K562 (cell line): ENCODE results near the gene RHBG. TPM values are rescaled to one million over a fixed set of nuclear protein-coding genes. Genes with fewer than 3 reads are reported as not detected.
A peak's percentile ranks its signal among the peaks of the same experiment; 100 is the strongest.

Experiments used
- ATAC-seq: fragments of 200-7000 bp; cut with Tn5 transposase; 3 replicates; pipeline ENCODE4 v1.9.1; 2020; ENCODE audit warnings: moderate library complexity
- BruUV-seq: library from RNA; stranded (reverse); fragments of 400-500 nt; replicated peaks from 2 replicates; lab custom pipeline; 2021; lab: Mats Ljungman, UMichigan
- CTCF ChIA-PET: fragments of 300-600 bp; formaldehyde crosslinking; extraction: SDS; loops from one replicate; lab custom pipeline; 2021; ENCODE audit warnings: low intra/inter-chr PET ratio; lab: Yijun Ruan, JAX
- POLR2A ChIA-PET: fragments of 300-600, 350-650 bp; sonication (Branson Sonifier 250); formaldehyde crosslinking; extraction: SDS; loops from one replicate; lab custom pipeline; 2021; ENCODE audit warnings: antibody characterized with exemption, inconsistent platforms; lab: Yijun Ruan, JAX
- DNase-seq, 4 experiments: peaks; one replicate each; pipeline versions ENCODE4 v3.0.0 to v3.0.0-alpha.2; 2011 to 2018; ENCODE audit warnings: low spot score in 3 of 4, mixed read lengths in 3 of 4; ENCODE audit errors: extremely low read depth in 1 of 4
- FAIRE-seq: peaks from 2 replicates; lab custom pipeline; 2011; peaks lifted over from hg19 to GRCh38; lab: Jason Lieb, UNC
- H2AFZ ChIP-seq: 2 replicates; pipeline ENCODE4 v1.6.0; 2011; ENCODE audit warnings: low read depth, low read length, control low read depth, inconsistent platforms
- H3K27ac ChIP-seq: fragments of 200-600 bp; 3 replicates; pipeline ENCODE4 v1.8.0; 2011; ENCODE audit warnings: low read depth, mild to moderate bottlenecking, control low read depth, inconsistent platforms, low read length, moderate library complexity, mixed read lengths; ENCODE audit errors: extremely low read depth
- H3K27me3 ChIP-seq, 2 experiments: fragments of 300-600 bp in 1 of 2; 2 replicates in 1 of 2; 3 replicates in 1 of 2; pipeline versions ENCODE4 v1.6.0 to v1.8.0; 2011; ENCODE audit warnings: inconsistent platforms in 2 of 2, low read length in 2 of 2, mild to moderate bottlenecking in 1 of 2, mixed read lengths in 1 of 2, moderate library complexity in 1 of 2; ENCODE audit not compliant: control insufficient read depth in 2 of 2, insufficient read depth in 2 of 2
- H3K36me3 ChIP-seq: fragments of 300-600 bp; 3 replicates; pipeline ENCODE4 v1.8.0; 2011; ENCODE audit warnings: mild to moderate bottlenecking, low read length, inconsistent platforms; ENCODE audit not compliant: control insufficient read depth, insufficient read depth
- H3K4me1 ChIP-seq, 2 experiments: fragments of 200-600 bp in 1 of 2; replicated peaks in 1 of 2; 2 replicates in 1 of 2; 3 replicates in 1 of 2; pipeline versions ENCODE4 v1.5.1 to v1.8.0; 2011; ENCODE audit warnings: inconsistent platforms in 2 of 2, low read length in 2 of 2, mild to moderate bottlenecking in 1 of 2, mixed read lengths in 1 of 2, moderate library complexity in 1 of 2; ENCODE audit not compliant: control insufficient read depth in 2 of 2, insufficient read depth in 2 of 2
- H3K4me2 ChIP-seq: 2 replicates; pipeline ENCODE4 v1.6.1; 2011; ENCODE audit warnings: low read length, control low read depth, inconsistent platforms, mixed read lengths; ENCODE audit not compliant: insufficient read depth
- H3K4me3 ChIP-seq: fragments of 200-600 bp; sonication (generic), shearing (Covaris generic); 2 replicates; pipeline ENCODE4 v1.5.1; 2016; ENCODE audit warnings: control low read depth, inconsistent platforms
- H3K79me2 ChIP-seq: fragments of 200-600 bp; 3 replicates; pipeline ENCODE4 v1.8.0; 2011; ENCODE audit warnings: low read length, inconsistent platforms; ENCODE audit not compliant: control insufficient read depth, insufficient read depth
- H3K9ac ChIP-seq, 2 experiments: 2 replicates each; pipeline versions ENCODE4 v1.6.0 to v1.6.1; 2011; ENCODE audit warnings: low read depth in 2 of 2, low read length in 2 of 2, control low read depth in 1 of 2, inconsistent platforms in 1 of 2, mild to moderate bottlenecking in 1 of 2, mixed read lengths in 1 of 2; ENCODE audit not compliant: insufficient read depth in 1 of 2
- H3K9me1 ChIP-seq: one replicate; pipeline ENCODE4 v1.6.0; 2011; ENCODE audit warnings: inconsistent platforms, mild to moderate bottlenecking, low read length, moderate library complexity; ENCODE audit not compliant: control insufficient read depth, insufficient read depth
- H3K9me3 ChIP-seq: replicated peaks from 2 replicates; pipeline ENCODE4 v1.5.1; 2011; ENCODE audit warnings: low read depth, low read length, inconsistent platforms; ENCODE audit not compliant: control insufficient read depth, insufficient read depth
- H4K20me1 ChIP-seq: replicated peaks from 2 replicates; pipeline ENCODE4 v1.6.1; 2011; ENCODE audit warnings: low read length, inconsistent platforms, mixed read lengths; ENCODE audit not compliant: control insufficient read depth, insufficient read depth
- ATF4 ChIP-seq: fragments of 450-650 bp; formaldehyde crosslinking; IDR thresholded peaks from 2 replicates; pipeline ENCODE4 v1.4.0; 2022; ENCODE audit warnings: mild to moderate bottlenecking, moderate library complexity
- BCLAF1 ChIP-seq, 2 experiments: fragments of 450-650 bp in 1 of 2; IDR thresholded peaks; 2 replicates each; pipeline ENCODE4 v1.6.1; 2011 to 2017; ENCODE audit warnings: low read depth in 2 of 2, antibody characterized with exemption in 1 of 2, borderline replicate concordance in 1 of 2, low read length in 1 of 2, mild to moderate bottlenecking in 1 of 2, mixed read lengths in 1 of 2; ENCODE audit not compliant: control insufficient read depth in 1 of 2
- CBX8 ChIP-seq: fragments of 200-600 bp; sonication (generic); IDR thresholded peaks from 2 replicates; pipeline ENCODE4 v1.6.1; 2012; ENCODE audit warnings: borderline replicate concordance, mixed run types, low read depth, mild to moderate bottlenecking, moderate library complexity, mixed read lengths, low read length, control low read depth, inconsistent platforms; ENCODE audit not compliant: poor library complexity, severe bottlenecking; ENCODE audit errors: extremely low read depth
- NR2C2 ChIP-seq, 2 experiments: fragments of 200-800 bp in 1 of 2; sonication (Bioruptor generic) in 1 of 2; sonication (generic) in 1 of 2; formaldehyde crosslinking in 1 of 2; IDR thresholded peaks; 2 replicates each; pipeline versions ENCODE4 v1.6.1 to v1.8.0; 2016 to 2022; ENCODE audit warnings: mild to moderate bottlenecking in 1 of 2, missing compliant biosample characterization in 1 of 2, missing genetic modification characterization in 1 of 2, missing genetic modification reagents in 1 of 2
- POLR2AphosphoS2 ChIP-seq: IDR thresholded peaks from 2 replicates; pipeline ENCODE4 v1.6.1; 2012; ENCODE audit warnings: low read length, improper control_type of control experiment
- SIN3B ChIP-seq: fragments of 450-650 bp; IDR thresholded peaks from 2 replicates; pipeline ENCODE4 v1.6.1; 2017; ENCODE audit warnings: low read depth, mild to moderate bottlenecking, moderate library complexity
- SMAD2 ChIP-seq: fragments of 150-350 bp; IDR thresholded peaks from 2 replicates; pipeline ENCODE4 v1.6.1; 2014; ENCODE audit warnings: low read depth, mild to moderate bottlenecking, low read length
- TSC22D4 ChIP-seq: fragments of 450-650 bp; IDR thresholded peaks from 2 replicates; pipeline ENCODE4 v1.6.1; 2016; ENCODE audit warnings: missing genetic modification characterization, missing biosample characterization, control low read depth
- ZBED1 ChIP-seq: IDR thresholded peaks from 2 replicates; pipeline ENCODE4 v1.6.1; 2014
- ZNF57 ChIP-seq: fragments of 450-650 bp; formaldehyde crosslinking; IDR thresholded peaks from 2 replicates; pipeline ENCODE4 v1.4.0; 2020; ENCODE audit warnings: mild to moderate bottlenecking, moderate library complexity
- ZNF695 ChIP-seq: fragments of 450-650 bp; formaldehyde crosslinking; IDR thresholded peaks from 2 replicates; pipeline ENCODE4 v1.4.0; 2020; ENCODE audit warnings: mild to moderate bottlenecking, moderate library complexity
- WGBS: fragments of 100-300 bp; shearing (Covaris generic); methylation state at CpG from one replicate; pipeline ENCODE4 v1.1.6; 2016; ENCODE audit warnings: low coverage, mixed read lengths; ENCODE audit not compliant: insufficient coverage; ENCODE audit errors: missing lambda C conversion rate; 5-methylcytosine and 5-hydroxymethylcytosine counted together
- in situ Hi-C: fragments of 300-500 bp; cut with MboI; formaldehyde crosslinking; loops from 4 replicates; pipeline ENCODE4 v1.15.0; 2018; ENCODE audit warnings: inconsistent platforms, mixed read lengths
- intact Hi-C: fragments of 100-400 bp; cut with micrococcal nuclease; formaldehyde crosslinking; loops from 2 replicates; pipeline ENCODE4 v1.14.2; 2022
- polyA plus RNA-seq, 8 experiments: library from polyadenylated mRNA; depleted of rRNA in 4 of 8; stranded (reverse) in 5 of 8; unstranded in 3 of 8; fragments of >200 nt; fragmentation: Nextera tagmentation in 2 of 8; fragmentation: Illumina TruSeq in 1 of 8; extraction: Ambion mirVana in 2 of 8; extraction: Trizol in 1 of 8; gene quantifications; 2 replicates each; pipeline versions ENCODE4 v1.2.1 to v1.2.3, GENCODE V29; 2011 to 2014; ENCODE audit warnings: inconsistent platforms in 1 of 8, missing spikeins in 1 of 8
- total RNA-seq, 7 experiments: library from RNA; depleted of rRNA in 6 of 7; stranded (reverse); fragments of >200 nt in 6 of 7; fragmentation: Illumina TruSeq in 2 of 7; extraction: Trizol in 2 of 7; gene quantifications; 2 replicates each; pipeline versions ENCODE4 v1.2.1 to v1.2.3, GENCODE V29; 2011 to 2021; ENCODE audit warnings: low replicate concordance in 1 of 7

The RHBG gene
- total and polyA plus RNA-seq, 9 of the 15 experiments (the other 6 are each of a cell fraction or from before 2014, with no cell fraction given): not detected

GRCh38 chr1:156392452-156392853 lies 23.4 kb downstream of the RHBG start:
- FAIRE-seq (no peak), DNase-seq (no peak), ATAC-seq (no peak)
- Histone ChIP-seq H2AFZ (no peak overlapping the region), H3K4me1 (peaks cover 0 to 33% of the 10 kb centered on the region in 2 experiments; a peak in 3 of 5 replicates), H3K4me3 (no peak overlapping the region), H3K27me3 (peaks cover 11% of the 10 kb centered on the region in 2 experiments; a peak in 4 of 5 replicates), H3K4me2 (no peak overlapping the region), H3K79me2 (no peaks in the 10 kb centered on the region), H3K27ac (no peak overlapping the region), H3K9ac (peak overlapping the region in 1 of 2 experiments; percentile 40; a peak in 1 of 4 replicates), H4K20me1 (peaks cover 3% of the 10 kb centered on the region; the same call in 1 of the 2 replicates), H3K9me1 (no peaks in the 10 kb centered on the region), H3K36me3 (no peaks in the 10 kb centered on the region), H3K9me3 (no peaks in the 10 kb centered on the region)
- intact Hi-C loops (no loop called here), in situ Hi-C loops (no loop called here)
- 56% methylated on average over 10 of the region's 13 CpGs for WGBS
- CTCF ChIA-PET: interaction anchor here (1.1 kb wide), 1 partner anchor 210 kb away, joined by 3 read pairs; no protein-coding TSS in a partner anchor
- TF ChIP-seq POLR2AphosphoS2: no peak
- TF ChIP-seq ATF4 (CRISPR knock-in tag): no peak
- no TSS peak for BruUV-seq
- POLR2A ChIA-PET: no interaction called here

GRCh38 chr1:156393095-156393494 lies 24.1 kb downstream of the RHBG start:
- H3K9ac ChIP-seq: peak overlapping the region in 1 of 2 experiments; percentile 40; a peak in 2 of 4 replicates
- no peak overlapping the region for H3K4me2 ChIP-seq
- no peak overlapping the region for H2AFZ ChIP-seq
- no peaks in the 10 kb centered on the region for H3K79me2 ChIP-seq
- no peaks in the 10 kb centered on the region for H3K36me3 ChIP-seq
- intact Hi-C loops (no loop called here), in situ Hi-C loops (no loop called here)
- no peaks in the 10 kb centered on the region for H3K9me1 ChIP-seq
- peaks cover 0 to 30% of the 10 kb centered on the region in 2 experiments; a peak in 3 of 5 replicates for H3K4me1 ChIP-seq
- no peak overlapping the region for H3K4me3 ChIP-seq
- FAIRE-seq (no peak), DNase-seq (no peak), ATAC-seq (no peak)
- POLR2A ChIA-PET: interaction anchor here (1.4 kb wide), 1 partner anchor 14 kb away, joined by 3 read pairs; no protein-coding TSS in a partner anchor
- 0 out of 2 replicates have a peak, but pooled peaks cover 3% of the 10 kb centered on the region for H4K20me1 ChIP-seq
- H3K27me3 ChIP-seq: peaks cover 5 to 6% of the 10 kb centered on the region in 2 experiments; a peak in 4 of 5 replicates
- BruUV-seq: no TSS peak
- CTCF ChIA-PET: interaction anchor here (0.7 to 1.1 kb wide), 3 partner anchors 23 to 209 kb away, joined by 3 read pairs; no protein-coding TSS in a partner anchor
- no peaks in the 10 kb centered on the region for H3K9me3 ChIP-seq
- no peak overlapping the region for H3K27ac ChIP-seq
- TF ChIP-seq SMAD2 (no peak), NR2C2 (CRISPR knock-in tag; IDR thresholded peaks at IDR 0.05) (no peak), NR2C2 (tag; IDR thresholded peaks at IDR 0.05) (peak; percentile 49; the same call in 1 of the 2 replicates), ZNF57 (CRISPR knock-in tag) (no peak), CBX8 (no peak), BCLAF1 (IDR thresholded peaks at IDR 0.05; ENCODE audit: borderline replicate concordance in 1 of 2, control insufficient read depth in 1 of 2, low read depth in 2 of 2, low read length in 1 of 2) (no peak), TSC22D4 (tag) (no peak), SIN3B (no peak), ZNF695 (CRISPR knock-in tag) (no peak), ZBED1 (no peak)
